ENCODE results near the gene OR5C1.
"Not testable (repeated sequence)": the region's sequence is repeated elsewhere in the genome, so short reads cannot be mapped to it uniquely, and the experiment has no call there.

The OR5C1 gene

GRCh38 chr9:122814545-122814944, 25.8 kb downstream of the OR5C1 start:
- H3K9ac ChIP-seq (ENCODE audit: low read length) = no peak overlapping the region
- H3K36me3 ChIP-seq (ENCODE audit: insufficient read depth, low read length) = peaks cover 14% of the 10 kb centered on the region
- H3K9me3 ChIP-seq (ENCODE audit: low read length) = no peaks in the 10 kb centered on the region
- no peak overlapping the region for H3K27ac ChIP-seq (ENCODE audit: low read depth, low read length)
- no peaks in the 10 kb centered on the region for H3K27me3 ChIP-seq (ENCODE audit: control insufficient read depth in 1 of 2, insufficient read depth in 2 of 2, low read length in 2 of 2)
- H3K4me3 ChIP-seq (ENCODE audit: low read depth in 1 of 2, low read length in 2 of 2) = no peak overlapping the region
- peaks cover 7% of the 10 kb centered on the region for H3K4me1 ChIP-seq (ENCODE audit: insufficient read depth, low read length)

- Histone ChIP-seq H3K9ac (ENCODE audit: low read length) (no peak overlapping the region), H3K4me1 (ENCODE audit: insufficient read depth, low read length) (peaks cover 8% of the 10 kb centered on the region), H3K4me3 (ENCODE audit: low read depth in 1 of 2, low read length in 2 of 2) (no peak overlapping the region), H3K27me3 (ENCODE audit: control insufficient read depth in 1 of 2, insufficient read depth in 2 of 2, low read length in 2 of 2) (no peaks in the 10 kb centered on the region), H3K27ac (ENCODE audit: low read depth, low read length) (no peak overlapping the region), H3K36me3 (ENCODE audit: insufficient read depth, low read length) (peaks cover 19% of the 10 kb centered on the region), H3K9me3 (ENCODE audit: low read length) (no peaks in the 10 kb centered on the region)
Measured at GRCh38 chr9:122815544-122815943, 26.8 kb downstream of the OR5C1 start.

GRCh38 chr9:122816163-122816867, 27.6 kb downstream of the OR5C1 start:
- Histone ChIP-seq H3K4me1 (ENCODE audit: insufficient read depth, low read length) (peaks cover 13% of the 10 kb centered on the region), H3K27ac (ENCODE audit: low read depth, low read length) (no peak overlapping the region), H3K9ac (ENCODE audit: low read length) (no peak overlapping the region), H3K9me3 (ENCODE audit: low read length) (no peaks in the 10 kb centered on the region), H3K27me3 (ENCODE audit: control insufficient read depth in 1 of 2, insufficient read depth in 2 of 2, low read length in 2 of 2) (no peaks in the 10 kb centered on the region), H3K4me3 (ENCODE audit: low read depth in 1 of 2, low read length in 2 of 2) (no peak overlapping the region), H3K36me3 (ENCODE audit: insufficient read depth, low read length) (peaks cover 19% of the 10 kb centered on the region)

GRCh38 chr9:122819326-122819725, 30.6 kb downstream of the OR5C1 start:
- no peaks in the 10 kb centered on the region for H3K27me3 ChIP-seq (ENCODE audit: control insufficient read depth in 1 of 2, insufficient read depth in 2 of 2, low read length in 2 of 2)
- no peak overlapping the region for H3K4me3 ChIP-seq (ENCODE audit: low read depth in 1 of 2, low read length in 2 of 2)
- peaks cover 31% of the 10 kb centered on the region for H3K36me3 ChIP-seq (ENCODE audit: insufficient read depth, low read length)
- H3K9ac ChIP-seq (ENCODE audit: low read length) = no peak overlapping the region
- H3K9me3 ChIP-seq (ENCODE audit: low read length) = no peaks in the 10 kb centered on the region
- peaks cover 14% of the 10 kb centered on the region for H3K4me1 ChIP-seq (ENCODE audit: insufficient read depth, low read length)
- no peak overlapping the region for H3K27ac ChIP-seq (ENCODE audit: low read depth, low read length)

- Histone ChIP-seq H3K4me3 (ENCODE audit: low read depth in 1 of 2, low read length in 2 of 2) (no peak overlapping the region), H3K27me3 (ENCODE audit: control insufficient read depth in 1 of 2, insufficient read depth in 2 of 2, low read length in 2 of 2) (no peaks in the 10 kb centered on the region), H3K9ac (ENCODE audit: low read length) (no peak overlapping the region), H3K9me3 (ENCODE audit: low read length) (no peaks in the 10 kb centered on the region), H3K4me1 (ENCODE audit: insufficient read depth, low read length) (peaks cover 14% of the 10 kb centered on the region), H3K27ac (ENCODE audit: low read depth, low read length) (no peak overlapping the region), H3K36me3 (ENCODE audit: insufficient read depth, low read length) (peaks cover 31% of the 10 kb centered on the region)
Measured at GRCh38 chr9:122819791-122820489, 31.2 kb downstream of the OR5C1 start.

GRCh38 chr9:122820490-122820845, 31.7 kb downstream of the OR5C1 start:
- H3K36me3 ChIP-seq (ENCODE audit: insufficient read depth, low read length) = peaks cover 31% of the 10 kb centered on the region
- H3K27ac ChIP-seq (ENCODE audit: low read depth, low read length) = no peak overlapping the region

GRCh38 chr9:122821278-122821943, 32.7 kb downstream of the OR5C1 start:
- Histone ChIP-seq H3K4me1 (ENCODE audit: insufficient read depth, low read length) (peaks cover 21% of the 10 kb centered on the region), H3K27me3 (ENCODE audit: control insufficient read depth in 1 of 2, insufficient read depth in 2 of 2, low read length in 2 of 2) (no peaks in the 10 kb centered on the region), H3K4me3 (ENCODE audit: low read depth in 1 of 2, low read length in 2 of 2) (no peak overlapping the region), H3K36me3 (ENCODE audit: insufficient read depth, low read length) (peaks cover 29% of the 10 kb centered on the region), H3K27ac (ENCODE audit: low read depth, low read length) (peak overlapping the region; percentile 17), H3K9ac (ENCODE audit: low read length) (no peak overlapping the region), H3K9me3 (ENCODE audit: low read length) (no peaks in the 10 kb centered on the region)

More at GRCh38 chr9:122820490-122820845, 31.7 kb downstream of the OR5C1 start:
- H3K9ac ChIP-seq (ENCODE audit: low read length) = no peak overlapping the region
- no peaks in the 10 kb centered on the region for H3K27me3 ChIP-seq (ENCODE audit: control insufficient read depth in 1 of 2, insufficient read depth in 2 of 2, low read length in 2 of 2)
- no peak overlapping the region for H3K4me3 ChIP-seq (ENCODE audit: low read depth in 1 of 2, low read length in 2 of 2)
- H3K9me3 ChIP-seq (ENCODE audit: low read length) = no peaks in the 10 kb centered on the region
- peaks cover 14% of the 10 kb centered on the region for H3K4me1 ChIP-seq (ENCODE audit: insufficient read depth, low read length)

- H3K9me3 ChIP-seq (ENCODE audit: low read length) = no peaks in the 10 kb centered on the region
- H3K4me1 ChIP-seq (ENCODE audit: insufficient read depth, low read length) = peaks cover 27% of the 10 kb centered on the region
- no peak overlapping the region for H3K4me3 ChIP-seq (ENCODE audit: low read depth in 1 of 2, low read length in 2 of 2)
- H3K27ac ChIP-seq (ENCODE audit: low read depth, low read length) = peak overlapping the region; percentile 17
- H3K27me3 ChIP-seq (ENCODE audit: control insufficient read depth in 1 of 2, insufficient read depth in 2 of 2, low read length in 2 of 2) = no peaks in the 10 kb centered on the region
- no peak overlapping the region for H3K9ac ChIP-seq (ENCODE audit: low read length)
- peaks cover 23% of the 10 kb centered on the region for H3K36me3 ChIP-seq (ENCODE audit: insufficient read depth, low read length)
Measured at GRCh38 chr9:122822056-122822455, 33.3 kb downstream of the OR5C1 start.

GRCh38 chr9:122822938-122823337, 34.2 kb downstream of the OR5C1 start:
- H3K9ac ChIP-seq (ENCODE audit: low read length) = no peak overlapping the region
- H3K27ac ChIP-seq (ENCODE audit: low read depth, low read length) = no peak overlapping the region
- peaks cover 17% of the 10 kb centered on the region for H3K36me3 ChIP-seq (ENCODE audit: insufficient read depth, low read length)
- no peaks in the 10 kb centered on the region for H3K27me3 ChIP-seq (ENCODE audit: control insufficient read depth in 1 of 2, insufficient read depth in 2 of 2, low read length in 2 of 2)
- no peak overlapping the region for H3K4me3 ChIP-seq (ENCODE audit: low read depth in 1 of 2, low read length in 2 of 2)
- H3K9me3 ChIP-seq (ENCODE audit: low read length) = no peaks in the 10 kb centered on the region
- peaks cover 32% of the 10 kb centered on the region for H3K4me1 ChIP-seq (ENCODE audit: insufficient read depth, low read length)

GRCh38 chr9:122827761-122828093, 39.0 kb downstream of the OR5C1 start:
- Histone ChIP-seq H3K9ac (ENCODE audit: low read length) (peak overlapping the region; percentile 74), H3K4me3 (ENCODE audit: low read depth in 1 of 2, low read length in 2 of 2) (peak overlapping the region; percentile 82 to 94)

GRCh38 chr9:122828965-122829284, 40.2 kb downstream of the OR5C1 start:
- Histone ChIP-seq H3K9ac (ENCODE audit: low read length) (peak overlapping the region; percentile 74), H3K27ac (ENCODE audit: low read depth, low read length) (peak overlapping the region; percentile 88), H3K4me3 (ENCODE audit: low read depth in 1 of 2, low read length in 2 of 2) (peak overlapping the region; percentile 82 to 94), H3K4me1 (ENCODE audit: insufficient read depth, low read length) (peaks cover 18% of the 10 kb centered on the region)
- not testable (repeated sequence) for H3K9me3 ChIP-seq (ENCODE audit: low read length); H3K27me3 ChIP-seq (ENCODE audit: control insufficient read depth in 1 of 2, insufficient read depth in 2 of 2, low read length in 2 of 2); H3K36me3 ChIP-seq (ENCODE audit: insufficient read depth, low read length)

More at GRCh38 chr9:122827761-122828093, 39.0 kb downstream of the OR5C1 start:
- H3K27me3 ChIP-seq (ENCODE audit: control insufficient read depth in 1 of 2, insufficient read depth in 2 of 2, low read length in 2 of 2) = no peaks in the 10 kb centered on the region
- H3K27ac ChIP-seq (ENCODE audit: low read depth, low read length) = peak overlapping the region; percentile 88
- peaks cover 18% of the 10 kb centered on the region for H3K4me1 ChIP-seq (ENCODE audit: insufficient read depth, low read length)
- H3K36me3 ChIP-seq (ENCODE audit: insufficient read depth, low read length) = peaks cover 5% of the 10 kb centered on the region
- no peaks in the 10 kb centered on the region for H3K9me3 ChIP-seq (ENCODE audit: low read length)

Data from muscle layer of colon (tissue), 2 donors.